GM21786 (cell line): ENCODE measurements around the gene GNAQ.
"Not testable (repeated sequence)": the region's sequence is repeated elsewhere in the genome, so short reads cannot be mapped to it uniquely, and the experiment has no call there.

ENCODE experiments used
- ATAC-seq: cut with Tn5 transposase; IDR thresholded peaks from one replicate; pipeline ENCODE4 v1.9.1; 2021; ENCODE audit not compliant: unreplicated experiment

The GNAQ gene

GRCh38 chr9:78031444-78031892, at the start of gene GNAQ:
Gene GNAQ, minus strand, starts transcription at chr9:78031811. Its CDS starts 576 bp downstream, at chr9:78031235.
- ATAC-seq: no peak

GRCh38 chr9:78074385-78075291, 43.0 kb upstream of the GNAQ start:
- ATAC-seq: no peak

- no peak for ATAC-seq
Observed at GRCh38 chr9:78073722-78074121, 42.1 kb upstream of the GNAQ start.

DNA sequence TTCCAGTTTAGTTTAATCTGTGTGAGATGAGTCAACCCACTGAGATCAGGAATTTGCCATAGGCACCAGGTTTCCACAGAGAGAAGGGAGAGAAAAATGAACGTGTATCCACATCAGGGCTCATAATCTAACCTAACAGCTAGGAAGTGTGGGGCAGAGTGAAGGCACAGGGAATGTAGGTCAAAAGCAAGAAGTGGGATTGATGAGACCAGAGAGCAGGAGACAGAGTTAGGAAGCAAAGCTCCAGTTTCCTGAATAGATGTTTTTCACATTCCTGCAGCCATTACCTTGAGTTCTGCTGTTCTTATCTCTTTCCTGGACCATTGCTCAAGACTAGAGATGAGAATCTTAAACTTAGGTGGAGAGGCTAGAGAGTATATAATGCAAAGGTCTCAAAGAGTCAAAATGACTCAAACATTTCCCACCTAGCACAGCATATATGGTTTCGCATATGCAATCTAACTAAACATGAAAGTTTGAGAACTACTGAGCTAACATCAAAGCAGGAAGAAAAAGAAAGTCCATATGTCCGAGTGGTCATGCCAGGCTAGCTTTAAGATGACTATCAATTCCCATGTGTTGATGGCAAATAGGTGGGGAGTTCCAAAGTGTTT, 41.1 kb upstream of the GNAQ start:
- ATAC-seq: no peak

- no peak for ATAC-seq
Observed at GRCh38 chr9:78070521-78070920, 38.9 kb upstream of the GNAQ start.

GRCh38 chr9:78064075-78064474, 32.5 kb upstream of the GNAQ start:
- ATAC-seq: no peak

DNA sequence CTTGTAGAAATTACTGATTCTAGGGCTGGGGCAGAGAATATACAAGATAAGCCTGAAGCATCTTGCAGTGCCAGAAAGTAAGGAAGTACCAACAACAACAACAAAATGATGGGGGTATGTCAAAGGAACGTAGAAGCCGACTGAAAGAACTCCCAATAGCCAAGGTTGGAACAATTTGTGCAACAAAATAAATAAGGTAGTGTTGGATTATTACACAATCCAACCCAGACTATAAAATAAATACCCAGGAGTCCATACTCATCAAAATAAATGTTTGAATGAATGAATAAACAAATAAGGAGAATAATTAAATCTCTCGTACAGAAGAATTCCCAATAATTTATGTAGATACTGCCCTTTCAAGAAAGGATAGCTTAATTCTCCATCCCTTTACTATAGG, 31.1 kb upstream of the GNAQ start:
- no peak for ATAC-seq

DNA sequence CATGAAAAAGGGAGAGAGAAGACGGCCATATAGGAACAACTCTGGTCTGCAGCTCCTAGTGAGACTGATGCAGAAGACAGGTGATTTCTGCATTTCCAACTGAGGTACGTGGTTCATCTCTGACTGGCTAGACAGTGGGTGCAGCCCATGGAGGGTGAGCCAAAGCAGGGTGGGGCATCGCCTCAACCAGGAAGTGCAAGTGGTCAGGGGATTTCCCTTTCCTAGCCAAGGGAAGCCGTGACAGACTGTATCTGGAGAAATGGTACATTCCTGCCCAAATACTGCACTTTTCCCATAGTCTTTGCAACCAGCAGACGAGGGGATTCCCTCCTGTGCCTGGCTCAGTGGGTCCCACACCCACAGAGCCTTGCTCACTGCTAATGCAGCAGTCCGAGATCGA, 22.6 kb upstream of the GNAQ start:
- ATAC-seq: not testable (repeated sequence)

GRCh38 chr9:78053627-78054026, 22.0 kb upstream of the GNAQ start:
- no peak for ATAC-seq

- ATAC-seq: no peak
Observed at GRCh38 chr9:78050421-78050820, 18.8 kb upstream of the GNAQ start.

DNA sequence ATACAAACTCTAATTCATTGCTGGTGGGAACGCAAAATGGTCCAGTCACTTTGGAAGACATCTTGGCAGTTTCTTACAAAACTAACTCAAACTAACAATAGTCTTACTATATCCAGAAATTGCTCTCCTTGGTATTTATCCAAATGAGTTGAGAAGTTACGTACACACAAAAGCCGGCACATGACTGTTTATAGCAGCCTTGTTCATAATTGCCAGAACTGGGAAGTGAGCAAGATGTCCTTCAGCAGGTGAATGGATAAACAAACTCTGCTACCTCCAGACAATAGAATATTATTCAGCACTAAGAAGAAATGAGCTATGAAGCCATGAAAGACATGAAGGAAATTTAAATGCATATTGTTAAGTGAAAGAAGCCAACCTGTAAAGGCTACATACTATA, 17.9 kb upstream of the GNAQ start:
- ATAC-seq: no peak

DNA sequence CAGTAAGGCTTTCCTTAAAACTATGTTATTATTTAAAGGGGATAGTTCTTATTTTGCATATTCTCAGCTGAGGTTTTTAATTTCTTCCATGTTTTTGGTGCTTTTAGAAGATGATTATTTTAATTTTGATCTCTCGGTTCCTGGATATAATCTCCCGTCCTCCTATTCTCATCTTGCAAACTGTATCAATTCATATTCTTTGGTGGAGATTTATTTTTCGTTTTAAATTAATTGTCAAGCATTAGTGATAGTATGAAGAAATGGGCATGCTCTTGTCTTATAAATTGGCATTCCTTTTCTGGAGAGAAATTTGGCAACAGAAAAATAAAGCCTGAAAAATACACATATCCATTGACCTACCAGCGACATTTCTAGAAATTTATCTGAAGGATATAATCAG, 15.5 kb upstream of the GNAQ start:
- no peak for ATAC-seq

DNA sequence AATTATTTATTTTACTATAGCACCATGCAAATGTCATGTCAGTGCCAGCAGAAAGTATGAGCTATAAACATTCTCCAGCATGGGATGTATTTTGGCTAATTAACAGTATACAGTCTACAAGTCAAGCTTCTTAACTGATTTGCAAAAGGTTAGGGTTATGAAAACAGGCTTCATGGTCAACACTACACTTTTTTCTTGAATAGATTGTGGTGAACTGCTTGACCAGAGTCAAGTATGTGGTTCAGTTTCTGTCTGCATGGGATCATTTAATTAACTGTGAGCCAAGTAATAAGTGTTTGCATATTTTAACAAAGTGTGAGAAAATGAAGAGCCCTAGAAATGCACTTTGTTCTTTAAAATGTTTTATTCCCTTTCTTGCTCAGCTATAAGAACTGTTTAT, 14.5 kb upstream of the GNAQ start:
- ATAC-seq: no peak

GRCh38 chr9:78044886-78045285, 13.3 kb upstream of the GNAQ start:
- ATAC-seq: no peak

GRCh38 chr9:78044189-78044588, 12.6 kb upstream of the GNAQ start:
- ATAC-seq: no peak

DNA sequence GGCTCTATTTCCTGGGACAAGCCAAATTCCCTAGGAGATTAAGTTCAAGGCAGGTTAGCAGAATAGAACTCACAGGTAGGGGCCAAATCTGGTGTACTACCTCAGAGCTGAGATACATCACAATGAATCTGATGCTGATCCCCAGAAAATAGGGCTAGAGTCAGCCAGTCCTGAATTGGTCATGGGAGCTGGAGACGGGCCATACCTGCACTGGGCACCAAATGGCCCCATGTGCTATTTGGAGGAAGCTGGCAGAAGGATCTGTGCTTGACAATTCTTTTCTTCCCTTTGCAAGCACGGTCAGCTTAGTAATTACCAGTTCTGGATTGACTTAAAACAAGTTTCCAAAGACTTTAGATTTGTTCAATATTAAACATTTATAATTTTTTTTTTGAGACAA, 10.4 kb upstream of the GNAQ start:
- ATAC-seq: no peak

- no peak for ATAC-seq
Observed at GRCh38 chr9:78040726-78041125, 9.1 kb upstream of the GNAQ start.

DNA sequence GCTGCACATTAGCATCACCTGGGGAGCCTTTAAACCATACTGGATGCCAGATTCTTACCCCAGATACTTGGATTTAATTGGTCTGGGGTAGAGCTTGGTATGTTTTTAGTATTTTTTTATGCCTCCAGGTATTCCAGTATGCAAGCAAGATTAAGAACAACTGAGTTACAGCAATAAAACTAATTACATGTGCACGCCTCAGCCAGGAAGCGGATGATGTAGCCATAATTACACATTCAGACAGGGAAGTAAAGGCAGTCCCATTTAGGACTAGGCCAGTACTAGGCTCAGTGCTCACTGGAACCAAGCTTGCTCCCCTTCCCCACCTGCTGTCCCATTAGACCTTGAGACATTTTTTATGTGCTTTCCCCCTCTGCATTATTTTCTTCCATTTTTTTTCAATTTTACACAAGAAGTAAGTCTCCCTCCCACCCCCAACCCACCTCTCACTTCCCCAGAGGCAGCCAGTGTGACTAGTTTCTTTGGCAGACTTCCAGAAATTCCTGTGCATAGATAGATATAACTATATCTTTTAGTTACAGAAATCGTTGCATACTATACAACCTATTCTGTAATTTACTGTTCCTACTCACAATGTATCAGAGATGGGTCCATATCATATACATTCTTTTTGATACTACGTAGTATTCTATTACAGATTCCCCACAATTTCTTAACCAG, 7.1 kb upstream of the GNAQ start:
- no peak for ATAC-seq

- peak; percentile 67 for ATAC-seq
Observed at GRCh38 chr9:78035383-78035993, 3.9 kb upstream of the GNAQ start.

GRCh38 chr9:78033870-78034269, 2.3 kb upstream of the GNAQ start:
- ATAC-seq: no peak

GRCh38 chr9:78032730-78033457, 1.3 kb upstream of the GNAQ start:
- ATAC-seq: no peak
